Fibroblast of skin of left biceps (primary cell): ENCODE data around the gene LGALS3.

Experiments used
- DNase-seq, 2 experiments: peaks; one replicate each; pipeline ENCODE4 v3.0.0-alpha.2; 2013; ENCODE audit warnings: low read depth in 2 of 2

The LGALS3 gene

DNA sequence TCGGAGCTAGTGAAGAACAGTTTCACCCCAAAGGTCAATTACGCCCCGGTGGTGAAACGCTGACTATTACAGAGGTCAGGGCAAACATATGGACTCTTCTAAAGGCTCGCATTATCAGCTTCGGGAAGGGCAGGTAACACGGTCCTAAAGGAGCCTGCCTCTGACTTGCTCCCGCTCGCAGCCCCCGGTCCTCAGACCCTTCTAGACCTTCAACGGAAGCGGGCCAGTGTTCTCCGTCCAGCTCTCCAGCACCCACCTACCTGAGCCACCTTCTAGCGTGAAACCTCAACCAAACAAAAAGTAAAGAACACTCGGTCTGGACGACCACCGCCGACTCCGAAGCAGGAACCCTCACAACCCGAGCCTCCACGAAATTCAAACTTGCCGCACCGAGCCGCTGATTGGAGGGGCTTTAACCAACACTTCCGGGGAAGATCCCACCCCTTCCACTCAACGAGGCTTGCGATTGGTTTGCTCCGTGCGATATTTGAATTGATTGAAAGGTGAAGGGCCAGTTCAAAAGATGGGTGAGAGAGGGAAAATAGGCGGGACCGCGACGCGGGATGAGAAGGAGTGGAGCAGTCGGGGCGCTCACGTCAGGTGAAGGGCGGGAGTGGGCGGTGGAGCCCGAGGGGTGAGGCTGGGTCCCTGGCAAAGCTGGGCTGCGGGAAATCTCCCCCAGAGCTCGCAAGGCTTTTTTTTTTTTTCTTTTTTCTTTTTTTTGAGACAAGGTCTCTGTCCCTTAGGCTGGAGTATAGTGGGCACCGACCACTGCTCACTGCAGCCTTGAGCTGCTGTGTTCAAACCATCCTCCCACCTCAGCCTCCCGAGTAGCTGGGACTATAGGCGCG is 62.4 kb downstream of the LGALS3 start, which contains the start of gene DLGAP5:
DLGAP5 (minus strand) TSS at position 383 of the 851 bp plus-strand sequence. CDS start 2,406 bp downstream, outside the sequence.
- peak; percentile 89 to 90 for DNase-seq

DNA sequence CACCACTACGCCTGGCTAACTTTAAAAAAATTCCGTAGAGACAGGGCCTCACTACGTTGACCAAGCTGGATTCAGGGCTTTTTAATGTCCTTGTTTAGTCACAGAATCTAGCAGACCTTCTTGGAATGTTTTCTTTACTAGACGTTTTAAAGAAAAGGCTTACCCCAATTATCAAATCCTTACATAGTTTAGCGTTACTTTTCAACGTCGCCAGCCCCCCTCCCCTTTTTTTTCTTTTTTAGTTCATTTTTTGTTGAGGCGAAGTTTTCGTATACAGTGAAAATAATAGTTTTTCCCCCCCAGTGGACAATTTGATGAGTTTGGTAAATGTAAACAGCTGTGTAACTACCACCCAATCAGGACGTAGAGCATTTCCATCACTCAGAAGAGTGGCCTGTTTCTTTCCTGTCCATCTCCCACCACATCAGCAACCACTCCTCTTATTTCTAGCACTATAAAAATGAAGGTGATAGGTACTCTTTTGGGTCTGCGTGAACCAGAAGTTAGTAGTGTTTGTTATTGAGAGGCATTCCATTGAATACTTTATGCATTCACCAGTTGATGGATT is 63.1 kb downstream of the LGALS3 start:
- DNase-seq = no peak

DNA sequence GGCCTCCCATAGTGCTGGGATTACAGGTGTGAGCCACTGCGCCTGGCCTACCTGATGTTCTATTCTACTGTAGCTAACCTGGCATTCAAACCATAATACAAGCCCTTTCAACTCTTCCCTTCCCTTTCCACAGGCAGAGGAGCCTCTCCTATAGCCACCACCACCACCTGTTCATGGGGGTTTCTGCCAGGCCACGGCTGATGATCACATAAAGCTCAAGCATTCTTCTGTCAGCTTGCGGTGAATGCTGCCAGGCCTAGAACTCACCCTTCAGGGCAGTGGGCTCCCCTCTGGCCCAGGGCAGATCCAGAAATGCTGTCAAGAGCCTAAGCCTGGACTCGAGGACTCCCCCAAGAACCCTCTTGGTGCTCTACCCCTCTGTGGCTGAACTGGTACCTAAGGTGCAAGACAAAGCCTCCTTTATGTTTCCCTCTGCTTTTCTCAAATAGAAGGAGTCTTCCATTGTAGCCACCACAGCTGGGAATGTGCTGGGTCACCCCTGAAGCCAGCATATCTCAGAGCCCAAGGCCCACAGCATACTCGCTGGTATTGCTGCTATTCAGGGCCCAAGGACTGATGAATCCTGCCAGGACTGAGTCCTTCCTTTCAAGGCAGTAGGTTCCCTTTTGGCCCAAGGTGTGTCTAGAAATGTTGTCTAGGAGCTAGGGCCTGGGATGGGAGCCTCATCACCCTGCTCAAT is 65.8 kb downstream of the LGALS3 start:
- DNase-seq = no peak
